Stimulated activated CD4-positive, alpha-beta T cell treated with anti-CD3 and anti-CD28 coated beads, TNF-alpha, amount 100 ng/mL, for 48 hours (primary cell): ENCODE results near the gene UTP4.
A peak's percentile ranks its signal among the peaks of the same experiment; 100 is the strongest.

Experiments
- DNase-seq, 3 donors: peaks; one replicate each; pipeline ENCODE4 v3.0.0-alpha.2; 2020; ENCODE audit warnings: low read depth in 3 of 3

The UTP4 gene

DNA sequence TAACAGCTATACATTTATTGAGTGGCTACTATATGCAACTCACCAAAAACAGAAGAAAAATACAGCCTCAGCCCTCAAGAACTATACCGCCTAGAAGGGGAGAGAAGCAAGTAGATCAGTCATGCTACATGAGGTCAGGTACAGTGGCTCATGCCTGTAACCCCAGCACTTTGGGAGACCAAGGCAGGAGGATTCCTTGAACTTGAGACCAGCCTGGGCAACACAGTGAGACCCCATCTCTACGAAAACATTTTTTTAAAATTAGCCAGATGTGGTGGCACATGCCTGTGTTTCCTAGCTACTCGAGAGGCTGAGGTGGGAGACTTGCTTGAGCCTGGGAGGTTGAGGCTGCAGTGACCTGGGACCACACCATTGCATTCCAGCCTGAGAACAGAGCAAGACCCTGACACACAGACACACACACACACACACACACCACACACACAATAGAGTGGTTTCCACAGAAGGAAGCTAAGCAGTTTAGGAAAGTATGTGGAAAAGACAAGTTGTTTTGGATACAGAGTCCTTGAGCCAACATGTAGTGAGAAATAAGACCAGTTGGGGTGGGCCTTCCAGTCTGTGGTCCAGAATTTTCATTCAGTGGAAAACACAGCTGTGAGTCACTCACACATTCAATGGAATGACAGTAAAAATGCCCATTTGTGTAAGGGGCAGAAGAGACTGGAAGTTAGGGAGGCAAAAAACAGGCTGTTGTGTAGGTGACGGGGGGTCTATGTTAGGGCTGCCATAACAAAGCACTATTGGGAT is 43.8 kb downstream of the UTP4 start:
- no peak for DNase-seq

DNA sequence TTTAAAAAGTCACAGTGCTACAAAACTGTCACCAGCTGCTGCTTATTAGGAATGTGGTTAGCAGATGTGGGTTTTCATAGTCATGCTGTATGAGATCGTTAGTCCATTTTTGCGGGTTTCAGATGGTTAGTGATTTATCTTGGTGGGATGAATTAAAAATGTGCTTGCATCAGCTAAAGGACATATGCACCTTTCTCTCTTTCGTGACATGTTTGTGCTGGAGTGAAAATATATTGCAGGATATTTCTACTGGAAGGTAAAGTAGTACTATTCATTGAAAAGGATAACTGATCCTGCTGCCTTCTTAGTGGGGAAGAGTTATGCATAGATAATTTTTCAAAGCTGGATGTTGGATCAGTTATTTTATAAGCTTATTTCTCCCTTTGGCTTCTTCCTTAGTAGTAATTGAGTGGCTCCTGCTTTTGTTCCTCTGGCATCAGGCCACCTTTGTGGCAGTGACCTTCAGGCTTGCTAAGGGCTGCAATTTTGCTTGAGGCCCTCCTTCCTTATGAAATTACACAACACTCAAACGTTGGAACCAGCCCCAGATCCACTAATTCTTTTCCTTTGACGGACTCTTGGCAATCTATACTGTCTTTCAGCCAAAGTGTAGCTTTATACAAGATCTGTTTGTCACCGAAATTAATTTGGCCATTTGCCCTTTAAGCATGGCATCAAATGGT is 47.0 kb downstream of the UTP4 start:
- DNase-seq = no peak

DNA sequence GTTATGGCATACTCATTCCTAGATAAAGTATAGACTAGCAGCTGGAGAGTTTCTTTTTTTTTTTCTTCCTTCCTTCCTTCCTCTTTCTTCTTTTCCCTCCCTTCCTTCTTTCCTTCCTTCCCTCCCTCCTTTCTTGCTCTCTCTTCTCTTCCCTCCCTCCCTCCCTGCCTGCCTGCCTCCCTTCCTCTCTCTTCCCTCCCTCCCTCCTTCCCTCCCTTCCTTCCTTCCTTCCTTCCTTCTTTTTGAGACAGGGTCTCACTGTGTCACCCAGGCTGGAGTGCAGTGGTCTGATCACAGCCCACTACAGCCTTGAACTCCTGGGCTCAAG is 47.5 kb downstream of the UTP4 start:
- DNase-seq = no peak

DNA sequence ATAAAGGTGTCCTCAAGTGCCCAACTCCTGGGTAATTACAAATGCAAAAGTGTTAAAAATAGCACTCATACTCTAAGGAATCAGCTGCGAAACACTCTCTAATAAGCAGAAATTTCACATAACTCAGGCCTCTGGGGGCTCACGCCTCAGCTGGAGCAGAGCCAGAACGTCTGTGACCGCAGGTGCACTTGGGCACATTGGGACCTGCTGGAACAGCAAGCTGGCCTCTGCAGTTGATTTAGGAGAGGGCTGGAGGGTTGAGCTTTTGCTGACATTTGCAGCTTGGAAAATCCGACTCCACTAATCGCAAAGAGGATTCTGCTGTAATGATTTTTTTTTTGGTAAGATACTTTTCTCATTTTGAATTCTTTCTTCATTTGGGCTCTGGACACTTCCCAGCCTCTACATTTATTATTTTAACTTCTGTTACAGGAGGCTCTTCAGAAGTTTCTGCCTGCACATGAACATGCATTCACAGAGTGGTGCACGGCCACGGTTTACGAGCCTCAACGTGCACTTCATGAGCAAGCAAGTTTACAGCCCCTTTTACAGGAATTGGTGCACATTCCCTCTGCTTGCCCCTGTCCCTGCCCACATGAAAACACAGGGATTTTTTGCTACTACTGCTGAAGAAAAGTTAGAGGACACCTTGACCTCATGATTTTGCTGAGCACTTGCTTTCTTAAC is 50.4 kb downstream of the UTP4 start:
- DNase-seq = no peak

DNA sequence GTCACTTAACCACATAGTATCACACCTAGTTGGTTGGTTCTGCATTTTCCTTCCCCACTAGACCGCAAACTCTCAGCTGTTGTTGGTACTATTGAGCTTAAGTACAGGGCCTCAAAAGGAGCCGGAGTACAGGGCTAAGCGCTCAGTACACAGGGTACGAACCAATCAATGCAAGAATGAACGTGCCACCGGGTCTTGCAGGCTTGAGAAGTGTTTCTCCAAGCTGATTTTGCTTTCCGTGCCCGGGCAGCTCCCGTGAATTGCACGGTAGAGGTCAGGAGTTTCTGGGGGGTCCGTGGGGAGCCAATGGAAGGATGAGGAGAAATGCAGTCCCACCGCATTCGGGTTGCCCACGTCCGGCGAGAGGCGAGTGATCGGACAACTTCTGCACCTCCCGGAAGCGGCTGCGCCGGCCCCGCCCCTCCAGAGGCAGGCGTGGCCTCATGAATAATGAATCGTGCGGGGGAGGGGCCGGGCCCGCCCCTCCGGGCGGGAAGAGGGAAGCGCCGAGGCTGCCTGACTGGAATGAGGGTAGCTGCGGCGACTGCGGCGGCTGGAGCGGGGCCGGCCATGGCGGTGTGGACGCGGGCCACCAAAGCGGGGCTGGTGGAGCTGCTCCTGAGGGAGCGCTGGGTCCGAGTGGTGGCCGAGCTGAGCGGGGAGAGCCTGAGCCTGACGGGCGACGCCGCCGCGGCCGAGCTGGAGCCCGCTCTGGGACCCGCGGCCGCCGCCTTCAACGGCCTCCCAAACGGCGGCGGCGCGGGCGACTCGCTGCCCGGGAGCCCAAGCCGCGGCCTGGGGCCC is 54.4 kb downstream of the UTP4 start, which contains the start of gene SNTB2:
TSS of gene SNTB2 (plus strand) at position 523 of the 804 bp plus-strand sequence. CDS start at position 526, 3 bp downstream.
- DNase-seq = peak; percentile 59 to 85 (median 64)

DNA sequence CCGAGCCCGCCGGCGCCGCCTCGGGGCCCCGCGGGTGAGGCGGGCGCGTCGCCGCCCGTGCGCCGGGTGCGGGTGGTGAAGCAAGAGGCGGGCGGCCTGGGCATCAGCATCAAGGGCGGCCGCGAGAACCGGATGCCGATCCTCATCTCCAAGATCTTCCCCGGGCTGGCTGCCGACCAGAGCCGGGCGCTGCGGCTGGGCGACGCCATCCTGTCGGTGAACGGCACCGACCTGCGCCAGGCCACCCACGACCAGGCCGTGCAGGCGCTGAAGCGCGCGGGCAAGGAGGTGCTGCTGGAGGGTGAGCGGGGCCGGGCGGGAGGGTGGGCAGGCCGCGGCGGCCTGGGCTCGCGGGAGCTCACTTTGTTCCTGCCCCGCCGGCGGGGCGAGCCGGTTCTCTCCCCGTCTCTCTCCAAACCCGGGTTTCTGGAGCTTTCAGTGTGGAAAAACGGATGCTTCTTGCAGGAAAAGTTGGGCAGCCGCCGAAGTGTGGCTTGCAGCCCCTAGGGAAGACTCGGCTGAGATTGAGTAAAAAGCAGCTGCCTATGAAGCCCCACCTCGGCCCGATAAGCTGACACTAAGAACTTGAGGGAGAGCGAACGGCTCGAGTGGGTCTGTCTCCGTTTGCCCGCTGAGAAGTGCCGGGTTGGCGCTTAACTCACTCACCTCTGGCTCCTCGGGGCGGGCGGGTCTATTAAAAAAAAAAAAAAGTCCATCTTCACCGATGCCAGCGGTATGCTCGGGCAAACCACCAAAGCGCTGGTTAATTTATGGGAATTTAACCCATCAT is 55.2 kb downstream of the UTP4 start:
- no peak for DNase-seq

DNA sequence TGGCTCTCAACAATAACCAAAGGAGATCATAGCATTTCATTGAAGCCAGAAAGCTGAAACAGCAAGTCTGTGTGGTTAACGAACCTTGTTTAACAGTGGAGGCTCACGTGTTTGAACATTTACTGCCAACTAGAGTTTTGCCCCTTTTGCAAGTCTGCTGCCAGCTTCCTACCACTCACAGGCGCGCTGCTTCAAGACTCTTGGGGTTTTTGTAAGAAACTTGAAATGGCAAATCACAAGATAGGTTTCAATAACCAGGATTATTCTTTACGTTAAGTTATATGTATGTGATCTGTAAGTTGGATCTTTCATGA is 55.7 kb downstream of the UTP4 start:
- DNase-seq = no peak

DNA sequence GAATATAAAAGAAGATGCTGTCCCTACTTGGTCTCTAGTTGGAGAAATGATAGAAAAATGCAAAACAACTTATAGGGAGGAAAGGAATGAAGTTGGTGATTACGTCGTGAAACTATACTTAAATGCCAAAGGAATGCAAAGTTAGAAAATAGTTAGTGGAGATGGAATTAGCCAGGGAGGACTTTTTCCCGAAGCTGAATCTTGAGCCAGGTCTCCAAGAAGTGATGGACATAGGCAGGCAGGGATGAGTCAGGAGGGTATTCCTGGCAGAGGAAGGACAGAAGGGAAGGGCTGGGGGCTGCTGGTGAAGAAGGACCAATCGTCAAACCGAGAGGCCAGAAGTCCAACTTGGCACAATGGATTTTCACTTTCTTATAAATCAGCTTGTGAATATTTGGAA is 56.3 kb downstream of the UTP4 start:
- DNase-seq = no peak

DNA sequence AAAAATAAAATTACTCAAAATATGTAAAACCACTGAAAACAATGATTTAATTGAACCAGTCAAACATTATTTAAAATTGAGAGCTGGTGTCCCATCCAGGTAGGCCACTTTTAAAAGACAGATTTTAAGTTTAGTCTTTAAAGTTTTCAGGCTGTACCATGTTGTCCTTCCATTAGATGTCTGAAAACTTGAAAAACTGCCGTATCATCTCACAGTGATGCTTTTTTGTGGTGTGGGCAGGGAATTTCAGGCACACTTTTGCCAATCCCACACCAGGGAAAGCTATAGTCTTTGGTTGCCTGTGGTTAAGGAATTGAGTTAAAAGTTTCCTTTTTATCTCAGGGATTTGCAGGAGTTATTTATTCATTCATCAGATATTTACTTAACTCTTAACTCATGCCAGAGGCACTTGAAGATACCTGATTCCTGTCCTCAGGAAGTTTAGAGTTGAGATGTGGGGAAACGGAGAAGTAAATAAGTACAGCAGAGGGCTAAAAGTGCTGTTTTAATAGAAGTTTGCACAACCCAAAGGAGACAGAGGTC is 57.7 kb downstream of the UTP4 start:
- DNase-seq = no peak

DNA sequence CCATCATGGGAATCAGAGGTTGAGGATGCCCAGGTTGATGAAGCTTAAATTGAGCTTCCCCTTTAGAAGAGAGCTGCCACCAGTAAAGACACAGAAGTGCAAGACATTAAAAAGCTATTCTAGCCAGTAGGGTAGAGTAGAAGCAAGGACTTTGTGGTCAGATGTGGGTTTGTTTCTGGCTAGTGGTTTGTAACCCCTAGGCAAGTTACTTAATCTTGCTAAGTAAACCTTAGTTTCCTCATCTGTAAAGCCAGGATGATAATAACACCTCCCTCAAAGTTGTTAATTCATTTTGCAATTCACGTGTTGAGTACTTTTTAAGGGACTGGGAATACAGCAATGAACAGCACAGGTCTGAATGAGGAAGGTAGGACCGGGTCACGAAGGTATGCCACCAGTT is 58.1 kb downstream of the UTP4 start:
- no peak for DNase-seq

DNA sequence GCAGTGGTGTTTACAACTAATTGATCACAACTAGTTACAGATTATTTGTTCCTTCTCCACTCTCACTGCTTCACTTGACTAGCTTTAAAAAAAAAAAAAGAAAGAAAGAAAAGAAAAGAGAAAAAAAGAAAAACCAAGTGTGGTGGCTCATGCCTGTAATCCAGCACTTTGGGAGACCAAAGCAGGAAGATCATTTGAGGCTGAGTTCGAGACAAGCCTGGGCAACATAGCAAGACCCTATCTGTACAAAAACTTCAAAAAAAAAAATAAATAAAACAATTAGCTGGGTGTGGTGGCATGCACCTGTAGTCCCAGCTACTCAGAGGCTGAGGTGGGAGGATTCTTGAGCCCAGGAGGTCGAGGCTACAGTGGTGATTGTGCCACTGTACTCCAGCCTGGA is 58.7 kb downstream of the UTP4 start:
- no peak for DNase-seq

DNA sequence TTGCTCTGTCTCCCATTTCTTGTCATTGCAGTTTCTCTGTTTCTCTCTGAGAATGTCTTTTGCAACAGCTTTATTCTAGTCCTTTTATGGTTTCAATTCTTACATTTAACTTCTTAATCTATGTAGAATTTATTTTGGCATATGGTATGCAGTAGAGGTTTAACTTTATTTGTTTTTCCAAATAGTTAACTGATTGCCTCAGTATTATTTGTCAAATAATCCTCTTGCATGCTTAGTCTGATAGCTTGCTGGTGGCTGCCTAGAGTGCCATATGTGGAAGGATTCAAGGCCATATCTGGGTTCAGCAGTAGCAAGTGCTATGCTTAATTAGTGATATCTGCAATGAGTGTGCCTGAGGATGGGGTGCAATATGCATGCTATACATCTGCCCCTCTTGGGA is 61.4 kb downstream of the UTP4 start:
- DNase-seq = no peak

DNA sequence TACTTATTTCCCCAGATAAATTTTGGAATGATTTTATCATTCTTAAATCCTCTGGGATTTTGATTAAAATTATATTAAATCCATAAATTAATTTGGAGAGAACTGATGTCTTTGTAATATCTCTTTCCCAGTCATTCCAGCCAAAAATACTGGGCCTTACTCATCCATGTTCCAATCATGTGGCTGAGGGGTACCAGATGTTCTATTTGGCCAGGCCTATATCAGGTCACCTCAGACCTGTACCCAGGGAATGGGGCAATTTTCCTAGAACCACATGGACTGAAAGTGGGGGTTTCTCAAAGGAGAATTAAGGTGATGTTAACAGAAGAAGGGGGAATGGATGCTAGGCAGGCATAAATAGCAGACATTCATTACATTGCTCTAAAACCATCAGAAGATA is 62.0 kb downstream of the UTP4 start:
- no peak for DNase-seq

DNA sequence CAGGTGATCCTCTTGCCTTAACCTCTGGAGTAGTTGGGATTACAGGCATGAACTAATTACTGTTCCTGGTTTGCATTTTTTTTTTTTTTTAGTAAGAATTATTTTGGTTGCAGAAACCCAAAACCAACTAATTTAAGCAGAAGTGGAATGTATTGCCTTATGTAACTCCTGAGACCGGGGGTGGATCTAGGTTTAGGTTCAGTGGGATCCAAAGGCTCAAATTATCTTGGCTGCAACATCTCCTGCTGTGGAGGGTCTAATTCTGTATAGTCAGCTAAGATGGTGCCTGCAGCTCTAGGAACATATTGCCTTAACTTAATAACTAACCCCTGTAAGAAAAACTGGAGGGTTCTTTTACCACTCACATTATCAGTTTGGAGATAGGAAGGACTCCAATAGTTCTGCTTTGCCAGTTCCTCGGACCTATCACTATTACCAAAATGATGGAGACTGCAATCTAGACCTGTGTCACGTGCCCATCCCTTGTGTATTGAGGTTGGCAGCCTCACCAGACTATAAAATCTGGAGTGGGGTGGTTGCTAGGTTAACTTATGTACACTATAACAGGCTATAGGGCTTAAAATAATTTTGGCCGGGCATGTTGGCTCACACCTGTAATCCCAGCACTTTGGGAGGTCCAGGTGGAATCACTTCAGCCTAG is 63.0 kb downstream of the UTP4 start:
- no peak for DNase-seq

DNA sequence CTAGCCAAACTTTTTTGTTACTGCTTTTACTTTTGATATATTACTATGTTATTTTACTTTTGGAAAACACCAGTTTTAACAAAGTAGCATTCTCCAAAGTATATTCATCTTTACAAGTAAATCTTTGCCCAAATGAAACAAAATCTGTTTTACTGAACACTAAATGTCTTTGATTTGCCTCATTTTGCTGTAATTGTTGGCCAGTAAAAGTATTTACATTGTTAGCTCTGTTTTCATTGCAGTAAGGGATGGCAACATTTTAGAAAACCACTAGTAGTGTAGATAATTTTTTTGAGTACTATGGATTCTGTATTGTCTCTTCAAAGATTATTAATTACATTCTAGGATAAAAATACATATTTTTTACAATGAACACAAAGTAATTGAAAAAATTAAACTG is 65.1 kb downstream of the UTP4 start:
- DNase-seq = no peak

DNA sequence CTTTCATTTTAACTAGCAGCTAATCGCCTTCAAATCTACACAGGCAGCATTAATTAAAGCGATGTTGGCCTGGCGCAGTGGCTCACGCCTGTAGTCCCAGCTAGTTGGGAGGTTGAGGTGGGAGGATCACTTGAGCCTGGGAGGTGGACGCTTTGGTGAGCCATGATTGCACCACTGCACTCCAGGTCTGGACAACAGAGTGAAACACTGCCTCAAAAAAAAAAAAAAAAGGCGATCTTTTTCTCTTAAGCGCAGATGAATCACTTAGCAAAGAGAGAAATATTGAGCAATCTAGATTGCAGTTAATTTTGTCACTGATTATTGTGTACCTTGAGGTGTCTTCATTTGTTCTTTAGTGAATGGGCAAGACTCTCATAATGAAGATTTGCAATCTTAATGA is 66.9 kb downstream of the UTP4 start:
- no peak for DNase-seq

DNA sequence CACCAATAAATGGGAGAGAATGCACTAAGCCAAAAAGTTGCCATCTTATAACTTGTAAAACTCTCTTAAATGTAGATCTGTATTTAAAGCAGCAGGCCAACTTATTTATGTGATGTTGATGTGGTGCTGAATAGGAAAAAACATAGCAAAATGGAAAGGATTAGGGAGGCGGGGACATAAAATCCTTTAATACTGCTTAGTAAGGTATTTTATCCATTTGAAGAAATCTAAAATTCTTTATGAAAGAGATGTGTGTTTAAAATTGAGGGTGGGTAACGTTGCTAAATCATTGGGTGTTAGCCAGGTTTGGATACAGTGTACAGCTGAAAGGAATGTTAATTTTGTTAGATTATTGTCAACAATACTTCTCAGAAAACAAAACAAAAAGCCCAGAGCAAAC is 68.8 kb downstream of the UTP4 start:
- no peak for DNase-seq

DNA sequence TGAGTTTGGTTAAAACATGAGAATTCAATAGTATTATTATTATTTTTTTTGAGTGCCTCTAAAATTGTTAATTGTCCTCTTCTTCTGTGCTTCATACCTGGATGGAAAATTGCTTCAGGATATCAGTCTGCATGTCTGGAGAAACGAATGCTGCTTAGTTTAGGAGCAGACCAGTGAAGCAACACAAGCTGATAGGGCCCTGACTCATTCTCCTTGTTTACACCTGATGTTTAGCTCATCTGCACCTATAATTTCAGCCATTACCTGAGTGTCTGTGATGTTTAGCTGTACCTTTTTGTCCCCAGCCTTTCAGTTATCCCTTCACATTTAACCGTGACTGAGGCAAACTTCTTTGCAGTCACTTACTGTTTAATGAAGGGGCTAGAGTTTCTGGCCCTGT is 69.3 kb downstream of the UTP4 start:
- DNase-seq = no peak

DNA sequence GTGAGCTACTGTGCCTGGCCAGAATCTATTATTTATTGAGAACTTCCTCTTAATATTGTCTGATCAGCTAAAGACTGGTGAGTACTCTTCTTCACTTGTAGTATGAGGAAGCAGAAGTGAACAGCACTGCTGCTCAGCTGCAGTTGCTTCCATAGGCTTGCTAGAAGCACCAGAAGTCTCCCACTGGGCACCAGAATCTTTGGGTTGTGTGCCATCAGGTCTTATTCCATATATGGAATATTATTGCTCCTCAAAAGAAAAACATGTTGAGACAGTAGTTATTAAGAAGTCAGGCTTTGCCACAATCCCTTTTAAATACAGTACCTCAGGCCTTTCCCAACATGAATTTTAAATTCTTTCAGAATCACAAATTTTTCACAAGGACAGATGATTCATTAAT is 71.7 kb downstream of the UTP4 start:
- DNase-seq = no peak

DNA sequence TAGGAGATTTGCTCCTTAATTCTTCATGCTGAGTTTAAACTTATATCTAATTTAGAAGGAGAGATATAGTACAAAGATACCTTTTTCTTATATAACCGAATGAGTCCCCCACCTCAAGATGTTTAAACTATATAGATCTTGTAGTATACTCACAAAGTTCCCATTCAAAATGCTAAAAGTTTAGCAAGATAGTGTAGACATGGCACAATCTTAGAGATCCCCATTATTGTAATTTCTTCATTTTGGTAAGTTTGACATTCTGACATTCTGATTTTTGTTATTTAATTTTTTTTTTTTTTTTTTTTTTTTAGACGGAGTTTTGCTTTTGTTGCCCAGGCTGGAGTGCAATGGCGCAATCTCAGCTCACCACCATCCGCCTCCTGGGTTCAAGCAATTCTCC is 77.3 kb downstream of the UTP4 start:
- DNase-seq = no peak

DNA sequence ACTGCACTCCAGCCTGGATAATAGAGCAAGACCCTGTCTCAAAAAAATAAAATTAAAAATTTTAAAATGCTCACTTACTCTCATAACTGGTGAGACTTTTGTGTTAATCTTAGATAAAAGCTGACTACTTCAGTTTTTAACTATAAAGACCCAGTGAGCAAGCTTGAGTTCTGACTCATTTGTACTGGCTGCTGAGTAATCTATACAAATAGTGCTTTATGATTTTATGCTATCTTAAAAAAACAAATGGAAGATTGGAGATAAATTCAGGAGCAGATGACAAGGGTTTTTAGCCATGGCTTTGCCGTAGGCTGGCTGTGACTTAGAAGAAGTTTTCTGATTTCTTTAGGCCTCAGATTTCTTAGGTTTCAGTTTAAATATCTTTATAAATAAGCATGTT is 85.0 kb downstream of the UTP4 start:
- no peak for DNase-seq
